Type B pancreatic cell (in vitro differentiated cells): ENCODE data around the gene SIK2. TPM values are rescaled to one million over a fixed set of nuclear protein-coding genes. Genes with fewer than 3 reads are reported as not detected.

Experiments used
- DNase-seq: peaks from one replicate; pipeline ENCODE4 v3.0.0; 2021; ENCODE audit warnings: mixed read lengths; ENCODE audit not compliant: unreplicated experiment; ENCODE audit errors: extremely low spot score
- H3K27ac Mint-ChIP-seq: 2 replicates; pipeline ENCODE4 v1.8.0; 2021; ENCODE audit warnings: mild to moderate bottlenecking, mixed read lengths
- H3K27me3 Mint-ChIP-seq: 2 replicates; pipeline ENCODE4 v1.8.0; 2021; ENCODE audit warnings: mixed read lengths
- H3K36me3 Mint-ChIP-seq: 2 replicates; pipeline ENCODE4 v1.8.0; 2021; ENCODE audit warnings: mixed read lengths
- H3K4me1 Mint-ChIP-seq: one replicate; pipeline ENCODE4 v1.8.0; 2021; ENCODE audit warnings: mixed read lengths; ENCODE audit not compliant: unreplicated experiment
- H3K4me3 Mint-ChIP-seq: 2 replicates; pipeline ENCODE4 v1.8.0; 2021; ENCODE audit warnings: mild to moderate bottlenecking, mixed read lengths
- H3K9me3 Mint-ChIP-seq: 2 replicates; pipeline ENCODE4 v1.8.0; 2021; ENCODE audit warnings: mixed read lengths
- CTCF ChIP-seq: fragments of 200-600 bp; sonication (generic); conservative IDR thresholded peaks from 2 replicates; pipeline ENCODE4 v1.5.0; 2021; ENCODE audit warnings: antibody characterized with exemption, mild to moderate bottlenecking
- total RNA-seq: library from RNA; stranded (reverse); gene quantifications from 2 replicates; pipeline ENCODE4 v1.2.1, GENCODE V29; 2021; ENCODE audit warnings: low replicate concordance

The SIK2 gene
- total RNA-seq, 1 donor from 2014 or later: 28.0 TPM

GRCh38 chr11:111718436-111718835 lies 116.2 kb downstream of the SIK2 start:
- DNase-seq: no peak
- Mint-ChIP-seq H3K27me3 (no peaks in the 10 kb centered on the region), H3K36me3 (peaks cover 59% of the 10 kb centered on the region), H3K4me3 (no peak overlapping the region), H3K9me3 (no peaks in the 10 kb centered on the region), H3K4me1 (peaks cover 19% of the 10 kb centered on the region), H3K27ac (peak overlapping the region; percentile 50)
- TF ChIP-seq CTCF: no peak

GRCh38 chr11:111718859-111719258 lies 116.6 kb downstream of the SIK2 start:
- no peak overlapping the region for H3K4me3 Mint-ChIP-seq
- H3K27ac Mint-ChIP-seq: peak overlapping the region; percentile 50
- peaks cover 56% of the 10 kb centered on the region for H3K36me3 Mint-ChIP-seq
- H3K9me3 Mint-ChIP-seq: no peaks in the 10 kb centered on the region
- DNase-seq: no peak
- peaks cover 19% of the 10 kb centered on the region for H3K4me1 Mint-ChIP-seq
- TF ChIP-seq CTCF: no peak
- no peaks in the 10 kb centered on the region for H3K27me3 Mint-ChIP-seq

DNA sequence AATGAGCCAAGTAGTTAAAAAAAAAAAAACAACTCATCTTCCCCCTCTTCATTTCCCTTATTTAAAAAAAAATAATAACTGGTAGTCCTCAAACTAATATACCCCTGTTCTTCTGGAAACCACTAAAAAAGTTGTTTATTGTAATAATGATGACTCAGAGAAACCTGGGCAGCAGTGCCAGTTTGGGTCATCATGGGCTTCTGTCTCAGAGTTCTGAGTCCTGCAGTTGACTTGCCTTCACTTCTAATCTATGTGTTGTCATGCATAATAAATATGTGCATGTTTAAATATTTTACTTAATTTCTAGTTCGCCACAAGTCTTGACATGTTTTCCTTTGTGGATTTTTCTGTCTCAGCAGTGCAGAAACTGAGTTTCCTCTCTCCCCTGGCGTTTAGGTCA lies 117.1 kb downstream of the SIK2 start:
- Mint-ChIP-seq H3K27me3 (no peaks in the 10 kb centered on the region), H3K27ac (no peak overlapping the region), H3K9me3 (no peaks in the 10 kb centered on the region), H3K4me3 (no peak overlapping the region), H3K4me1 (peaks cover 19% of the 10 kb centered on the region), H3K36me3 (peaks cover 51% of the 10 kb centered on the region)
- no peak for TF ChIP-seq CTCF
- DNase-seq: no peak

DNA sequence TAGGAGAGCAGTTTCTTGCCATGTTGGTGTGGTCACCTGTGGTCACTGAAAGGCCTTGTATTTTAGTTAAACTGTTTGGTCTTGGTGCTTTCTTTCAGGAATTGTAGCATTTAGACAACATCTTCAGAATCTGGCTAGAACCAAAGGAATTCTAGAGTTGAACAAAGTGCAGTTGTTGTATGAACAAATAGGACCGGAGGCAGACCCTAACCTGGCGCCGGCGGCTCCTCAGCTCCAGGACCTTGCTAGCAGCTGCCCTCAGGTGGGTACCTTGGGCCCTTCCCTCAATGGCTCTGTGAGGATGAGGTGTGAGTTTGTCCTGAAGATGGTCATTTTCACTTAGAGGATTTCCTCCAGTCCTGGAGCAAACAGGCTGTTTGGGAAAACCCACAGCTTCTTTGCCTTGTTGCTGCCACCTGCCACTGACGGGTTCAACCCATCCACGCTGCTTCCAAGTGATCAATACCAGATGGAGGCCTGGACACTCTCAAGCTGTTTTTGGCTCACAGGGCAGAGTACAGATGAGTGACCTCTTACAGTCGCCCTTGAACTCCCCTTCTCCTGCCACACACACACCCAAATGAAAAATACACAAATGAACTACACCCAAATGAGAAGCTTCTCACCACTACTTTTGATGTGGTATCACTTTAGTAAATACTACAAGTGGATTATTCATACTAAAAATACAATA lies 118.7 kb downstream of the SIK2 start:
- peaks cover 51% of the 10 kb centered on the region for H3K36me3 Mint-ChIP-seq
- H3K4me3 Mint-ChIP-seq: no peak overlapping the region
- H3K27me3 Mint-ChIP-seq: no peaks in the 10 kb centered on the region
- no peaks in the 10 kb centered on the region for H3K9me3 Mint-ChIP-seq
- H3K27ac Mint-ChIP-seq: no peak overlapping the region
- no peak for DNase-seq
- peaks cover 19% of the 10 kb centered on the region for H3K4me1 Mint-ChIP-seq
- no peak for TF ChIP-seq CTCF

GRCh38 chr11:111722501-111722900 lies 120.3 kb downstream of the SIK2 start:
- DNase-seq: no peak
- no peak for TF ChIP-seq CTCF
- H3K27me3 Mint-ChIP-seq: no peaks in the 10 kb centered on the region
- H3K27ac Mint-ChIP-seq: no peak overlapping the region
- H3K36me3 Mint-ChIP-seq: peaks cover 44% of the 10 kb centered on the region
- H3K9me3 Mint-ChIP-seq: no peaks in the 10 kb centered on the region
- no peak overlapping the region for H3K4me3 Mint-ChIP-seq
- H3K4me1 Mint-ChIP-seq: peaks cover 16% of the 10 kb centered on the region
